ENCODE data around the gene ZP2.
"Not testable (repeated sequence)": the region's sequence is repeated elsewhere in the genome, so short reads cannot be mapped to it uniquely, and the experiment has no call there.

Gene ZP2

GRCh38 chr16:21208446-21209230, 2.7 kb downstream of the ZP2 start:
- DNase-seq: no peak

- DNase-seq: no peak
These were observed 4.8 kb downstream of the ZP2 start for GRCh38 chr16:21206550-21206949.

- no peak for DNase-seq
These were observed 6.1 kb downstream of the ZP2 start for GRCh38 chr16:21205303-21205702.

GRCh38 chr16:21203155-21203797, 8.1 kb downstream of the ZP2 start:
- DNase-seq: no peak

GRCh38 chr16:21199607-21200218, 11.7 kb downstream of the ZP2 start:
- DNase-seq: no peak

GRCh38 chr16:21197621-21198020, 13.8 kb downstream of the ZP2 start:
- no peak for DNase-seq

- DNase-seq: no peak
These were observed 14.3 kb downstream of the ZP2 start for GRCh38 chr16:21197112-21197511.

GRCh38 chr16:21195330-21195729, 16.0 kb downstream of the ZP2 start:
- not testable (repeated sequence) for DNase-seq

- DNase-seq: no peak
These were observed 16.5 kb downstream of the ZP2 start for GRCh38 chr16:21194771-21195301.

- no peak for DNase-seq
These were observed 18.4 kb downstream of the ZP2 start for GRCh38 chr16:21192991-21193390.

- no peak for DNase-seq
These were observed 20.8 kb downstream of the ZP2 start for GRCh38 chr16:21190599-21190998.

GRCh38 chr16:21190013-21190412, 21.4 kb downstream of the ZP2 start:
- no peak for DNase-seq

GRCh38 chr16:21189311-21189710, 22.1 kb downstream of the ZP2 start:
- no peak for DNase-seq

- no peak for DNase-seq
These were observed 25.1 kb downstream of the ZP2 start for GRCh38 chr16:21186326-21186691.

- DNase-seq: no peak
These were observed 25.6 kb downstream of the ZP2 start for GRCh38 chr16:21185659-21186325.

GRCh38 chr16:21184834-21185233, 26.5 kb downstream of the ZP2 start:
- no peak for DNase-seq

- no peak for DNase-seq
These were observed 27.4 kb downstream of the ZP2 start for GRCh38 chr16:21183995-21184394.

- no peak for DNase-seq
These were observed 31.4 kb downstream of the ZP2 start for GRCh38 chr16:21179983-21180365.

GRCh38 chr16:21179126-21179982, 32.0 kb downstream of the ZP2 start:
- DNase-seq: no peak

GRCh38 chr16:21175397-21175796, 36.0 kb downstream of the ZP2 start:
- no peak for DNase-seq

- DNase-seq: no peak
These were observed 38.7 kb downstream of the ZP2 start for GRCh38 chr16:21172650-21173049.

- not testable (repeated sequence) for DNase-seq
These were observed 41.3 kb downstream of the ZP2 start for GRCh38 chr16:21170116-21170515.
